ENCODE results near the gene DNAH2.

DNAH2 gene

GRCh38 chr17:7720125-7720524, 2.6 kb downstream of the DNAH2 start:
- DNase-seq (ENCODE audit: low read depth, low spot score): no peak

GRCh38 chr17:7721612-7722011, 4.1 kb downstream of the DNAH2 start:
- no peak for DNase-seq (ENCODE audit: low read depth, low spot score)

- no peak for DNase-seq (ENCODE audit: low read depth, low spot score)
Measured at GRCh38 chr17:7727886-7728285, 10.3 kb downstream of the DNAH2 start.

GRCh38 chr17:7729816-7730215, 12.3 kb downstream of the DNAH2 start:
- DNase-seq (ENCODE audit: low read depth, low spot score): no peak

GRCh38 chr17:7732981-7733539, 15.5 kb downstream of the DNAH2 start:
- DNase-seq (ENCODE audit: low read depth, low spot score): no peak

- no peak for DNase-seq (ENCODE audit: low read depth, low spot score)
Measured at GRCh38 chr17:7737601-7738000, 20.1 kb downstream of the DNAH2 start.

- DNase-seq (ENCODE audit: low read depth, low spot score): no peak
Measured at GRCh38 chr17:7739746-7740145, 22.2 kb downstream of the DNAH2 start.

GRCh38 chr17:7740481-7741001, 23.0 kb downstream of the DNAH2 start:
- no peak for DNase-seq (ENCODE audit: low read depth, low spot score)

- no peak for DNase-seq (ENCODE audit: low read depth, low spot score)
Measured at GRCh38 chr17:7742729-7743128, 25.2 kb downstream of the DNAH2 start.

- no peak for DNase-seq (ENCODE audit: low read depth, low spot score)
Measured at GRCh38 chr17:7744416-7744815, 26.9 kb downstream of the DNAH2 start.

- DNase-seq (ENCODE audit: low read depth, low spot score): no peak
Measured at GRCh38 chr17:7745748-7746470, 28.4 kb downstream of the DNAH2 start.

- DNase-seq (ENCODE audit: low read depth, low spot score): no peak
Measured at GRCh38 chr17:7747635-7748071, 30.1 kb downstream of the DNAH2 start.

- DNase-seq (ENCODE audit: low read depth, low spot score): no peak
Measured at GRCh38 chr17:7748076-7748775, 30.7 kb downstream of the DNAH2 start.

- no peak for DNase-seq (ENCODE audit: low read depth, low spot score)
Measured at GRCh38 chr17:7750321-7750821, 32.8 kb downstream of the DNAH2 start.

GRCh38 chr17:7754656-7755055, 37.1 kb downstream of the DNAH2 start:
- DNase-seq (ENCODE audit: low read depth, low spot score): no peak

- DNase-seq (ENCODE audit: low read depth, low spot score): no peak
Measured at GRCh38 chr17:7755095-7755890, 37.7 kb downstream of the DNAH2 start.

- no peak for DNase-seq (ENCODE audit: low read depth, low spot score)
Measured at GRCh38 chr17:7756968-7757367, 39.4 kb downstream of the DNAH2 start.

- DNase-seq (ENCODE audit: low read depth, low spot score): no peak
Measured at GRCh38 chr17:7763919-7764318, 46.4 kb downstream of the DNAH2 start.

- DNase-seq (ENCODE audit: low read depth, low spot score): no peak
Measured at GRCh38 chr17:7767004-7767403, 49.5 kb downstream of the DNAH2 start.

GRCh38 chr17:7767405-7768021, 50.0 kb downstream of the DNAH2 start:
- DNase-seq (ENCODE audit: low read depth, low spot score): no peak

- DNase-seq (ENCODE audit: low read depth, low spot score): no peak
Measured at GRCh38 chr17:7769854-7770253, 52.3 kb downstream of the DNAH2 start.
